Measurements from ENCODE around the gene PHTF1.

DNA sequence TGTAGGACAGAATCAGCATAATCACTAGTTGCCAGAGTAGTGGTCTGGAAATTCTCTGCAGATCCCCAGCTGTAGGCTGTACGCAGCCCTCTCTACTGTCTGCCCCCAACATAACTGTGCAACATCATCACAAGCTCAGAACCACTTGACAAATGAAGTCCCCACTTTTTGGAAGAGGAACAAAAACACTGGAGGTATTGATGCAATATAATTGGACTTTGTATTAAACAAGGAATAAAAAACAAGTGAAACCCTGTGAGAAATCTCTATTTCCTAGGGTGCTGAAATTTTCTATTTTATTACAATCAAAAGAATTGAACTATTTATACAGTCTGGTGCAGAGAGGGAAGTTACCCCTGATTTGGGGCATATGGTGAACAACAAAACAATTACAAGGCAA lies 15.2 kb downstream of the PHTF1 start:
- TF ChIP-seq, protein P1, sequence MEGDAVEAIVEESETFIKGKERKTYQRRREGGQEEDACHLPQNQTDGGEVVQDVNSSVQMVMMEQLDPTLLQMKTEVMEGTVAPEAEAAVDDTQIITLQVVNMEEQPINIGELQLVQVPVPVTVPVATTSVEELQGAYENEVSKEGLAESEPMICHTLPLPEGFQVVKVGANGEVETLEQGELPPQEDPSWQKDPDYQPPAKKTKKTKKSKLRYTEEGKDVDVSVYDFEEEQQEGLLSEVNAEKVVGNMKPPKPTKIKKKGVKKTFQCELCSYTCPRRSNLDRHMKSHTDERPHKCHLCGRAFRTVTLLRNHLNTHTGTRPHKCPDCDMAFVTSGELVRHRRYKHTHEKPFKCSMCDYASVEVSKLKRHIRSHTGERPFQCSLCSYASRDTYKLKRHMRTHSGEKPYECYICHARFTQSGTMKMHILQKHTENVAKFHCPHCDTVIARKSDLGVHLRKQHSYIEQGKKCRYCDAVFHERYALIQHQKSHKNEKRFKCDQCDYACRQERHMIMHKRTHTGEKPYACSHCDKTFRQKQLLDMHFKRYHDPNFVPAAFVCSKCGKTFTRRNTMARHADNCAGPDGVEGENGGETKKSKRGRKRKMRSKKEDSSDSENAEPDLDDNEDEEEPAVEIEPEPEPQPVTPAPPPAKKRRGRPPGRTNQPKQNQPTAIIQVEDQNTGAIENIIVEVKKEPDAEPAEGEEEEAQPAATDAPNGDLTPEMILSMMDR (IDR thresholded peaks at IDR 0.05), result no peak
- no peak for TF ChIP-seq POLR2A (IDR thresholded peaks at IDR 0.05)
